Fibroblast of villous mesenchyme (primary cell): Measurements from ENCODE around the gene MAF. TPM values are rescaled to one million over a fixed set of nuclear protein-coding genes. Genes with fewer than 3 reads are reported as not detected.

Experiments used
- DNase-seq: peaks from one replicate; pipeline ENCODE4 v3.0.0-alpha.2; 2010; ENCODE audit warnings: low read depth
- H3K4me3 ChIP-seq: 2 replicates; pipeline ENCODE4 v1.5.1; 2011; ENCODE audit warnings: low read depth, mild to moderate bottlenecking, low read length
- CTCF ChIP-seq: IDR thresholded peaks from 2 replicates; pipeline ENCODE4 v1.5.1; 2012; ENCODE audit warnings: low read depth, mild to moderate bottlenecking, low read length; ENCODE audit not compliant: insufficient read depth
- total RNA-seq: library from RNA; depleted of rRNA; stranded (reverse); fragments of >200 nt; gene quantifications from 2 replicates; pipeline ENCODE4 v1.2.3, GENCODE V29; 2012

Gene MAF
- total RNA-seq, 1 donor, result 0.86 TPM

- no peak overlapping the region for H3K4me3 ChIP-seq
- no peak for DNase-seq
- no peak for TF ChIP-seq CTCF
Measured at GRCh38 chr16:79571065-79571902, 29.3 kb downstream of the MAF start.

GRCh38 chr16:79564671-79565107 lies 35.8 kb downstream of the MAF start:
- no peak for TF ChIP-seq CTCF
- H3K4me3 ChIP-seq, result no peak overlapping the region
- no peak for DNase-seq

- TF ChIP-seq CTCF, result no peak
- no peak overlapping the region for H3K4me3 ChIP-seq
- no peak for DNase-seq
Measured at GRCh38 chr16:79563921-79564320, 36.6 kb downstream of the MAF start.

- no peak overlapping the region for H3K4me3 ChIP-seq
- no peak for DNase-seq
- no peak for TF ChIP-seq CTCF
Measured at GRCh38 chr16:79562166-79562823, 38.2 kb downstream of the MAF start.

GRCh38 chr16:79561729-79562128 lies 38.8 kb downstream of the MAF start:
- no peak overlapping the region for H3K4me3 ChIP-seq
- no peak for DNase-seq
- TF ChIP-seq CTCF, result no peak

- TF ChIP-seq CTCF, result no peak
- DNase-seq, result no peak
- H3K4me3 ChIP-seq, result no peak overlapping the region
Measured at GRCh38 chr16:79560923-79561322, 39.6 kb downstream of the MAF start.
